Heart left ventricle (tissue), 13 donors: ENCODE measurements around the gene FDXACB1.

Experiments
- POLR2A ChIP-seq, 2 donors: fragments of 450-650 bp; IDR thresholded peaks; one replicate each; pipeline ENCODE4 v1.6.1; 2017; ENCODE audit warnings: antibody characterized with exemption in 2 of 2, mild to moderate bottlenecking in 2 of 2, moderate library complexity in 2 of 2
- TF ChIP-seq, protein P1 (sequence below), 12 donors: fragments of 200-600 bp; sonication (generic) in 4 of 12; IDR thresholded peaks; one replicate each; pipeline versions ENCODE4 v1.5.0 to v1.8.0; 2018 to 2022; ENCODE audit warnings: antibody characterized with exemption in 12 of 12, mild to moderate bottlenecking in 5 of 12
- donor health status: ischemic (EF 13 %, LVEDD 7.1; RV severe dilation, severe dysfunction).
- donor health status: DM: no; HTN: yes; CAD: no.
- donor health status: DM: no; HTN: no; CAD: no.
- donor health status: ischemic (EF 25% LVEDD 6.9; RV normal size, moderate dysfunction).
- donor health status: ischemic (EF 25% LVEDD 5.7; RV mildly dilated, moderate dysfunction).
- donor health status: ischemic (EF 35%, LVEDD 5.7; RV mildly dilated, moderate dysfunction).
- donor health status: nonischemic (EF 11% LVEDD 7.7; RV severe dilation, severe dysfunction).
- donor health status: DM: yes; HTN: yes; CAD: no.
- donor health status: PGD.
- donor health status: ischemic (EF 29% LVEDD 5.4; RV normal size, mild dysfunction).
- donor health status: nonischemic (EF 23%, LVEDD 6.1; RV moderate dilation, normal function).

DNA sequence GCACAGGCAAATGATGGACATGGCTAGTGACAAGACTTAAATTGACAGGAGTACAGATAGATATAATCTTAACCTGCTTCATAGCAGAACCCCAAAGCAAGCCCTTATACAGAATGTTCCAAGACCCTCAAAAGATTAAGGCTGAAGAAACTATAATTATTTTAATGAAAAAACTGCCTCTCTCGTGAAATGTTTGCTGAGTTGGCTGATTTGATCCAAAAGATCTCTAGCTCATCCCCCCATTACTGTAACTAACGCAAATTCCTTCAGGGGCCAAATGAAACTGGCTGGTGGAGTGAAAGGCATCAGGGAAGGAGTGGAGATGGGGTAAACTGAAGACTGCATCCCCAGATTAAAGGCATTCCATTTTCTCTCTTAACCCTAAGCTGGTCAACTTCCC is 26.9 kb downstream of the FDXACB1 start:
- TF ChIP-seq, protein P1, sequence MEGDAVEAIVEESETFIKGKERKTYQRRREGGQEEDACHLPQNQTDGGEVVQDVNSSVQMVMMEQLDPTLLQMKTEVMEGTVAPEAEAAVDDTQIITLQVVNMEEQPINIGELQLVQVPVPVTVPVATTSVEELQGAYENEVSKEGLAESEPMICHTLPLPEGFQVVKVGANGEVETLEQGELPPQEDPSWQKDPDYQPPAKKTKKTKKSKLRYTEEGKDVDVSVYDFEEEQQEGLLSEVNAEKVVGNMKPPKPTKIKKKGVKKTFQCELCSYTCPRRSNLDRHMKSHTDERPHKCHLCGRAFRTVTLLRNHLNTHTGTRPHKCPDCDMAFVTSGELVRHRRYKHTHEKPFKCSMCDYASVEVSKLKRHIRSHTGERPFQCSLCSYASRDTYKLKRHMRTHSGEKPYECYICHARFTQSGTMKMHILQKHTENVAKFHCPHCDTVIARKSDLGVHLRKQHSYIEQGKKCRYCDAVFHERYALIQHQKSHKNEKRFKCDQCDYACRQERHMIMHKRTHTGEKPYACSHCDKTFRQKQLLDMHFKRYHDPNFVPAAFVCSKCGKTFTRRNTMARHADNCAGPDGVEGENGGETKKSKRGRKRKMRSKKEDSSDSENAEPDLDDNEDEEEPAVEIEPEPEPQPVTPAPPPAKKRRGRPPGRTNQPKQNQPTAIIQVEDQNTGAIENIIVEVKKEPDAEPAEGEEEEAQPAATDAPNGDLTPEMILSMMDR (IDR thresholded peaks at IDR 0.05): no peak
- TF ChIP-seq POLR2A (IDR thresholded peaks at IDR 0.05): no peak
